Measurements from ENCODE around the gene ACE. TPM values are rescaled to one million over a fixed set of nuclear protein-coding genes. Genes with fewer than 3 reads are reported as not detected.

Gene ACE
- total RNA-seq, 1 donor from 2014 or later: 6.4 TPM

- H3K4me1 Mint-ChIP-seq (ENCODE audit: low read depth): peaks cover 23% of the 10 kb centered on the region
- no peaks in the 10 kb centered on the region for H3K9me3 Mint-ChIP-seq (ENCODE audit: low read depth)
- H3K27ac Mint-ChIP-seq: peak overlapping the region; percentile 84
Measured at GRCh38 chr17:63433746-63434591, 42.9 kb upstream of the ACE start.

GRCh38 chr17:63434951-63435571 lies 41.8 kb upstream of the ACE start:
- Mint-ChIP-seq H3K36me3 (ENCODE audit: insufficient read depth) (peaks cover 2% of the 10 kb centered on the region), H3K27ac (no peak overlapping the region), H3K9me3 (ENCODE audit: low read depth) (no peaks in the 10 kb centered on the region), H3K4me3 (ENCODE audit: low read depth) (no peak overlapping the region), H3K27me3 (no peaks in the 10 kb centered on the region), H3K4me1 (ENCODE audit: low read depth) (peaks cover 22% of the 10 kb centered on the region)
- DNase-seq (ENCODE audit: low spot score, unreplicated experiment): no peak
- peak; percentile 9 for TF ChIP-seq CTCF (IDR thresholded peaks at IDR 0.05; ENCODE audit: unreplicated experiment)

More at GRCh38 chr17:63433746-63434591, 42.9 kb upstream of the ACE start:
- Mint-ChIP-seq H3K27me3 (no peaks in the 10 kb centered on the region), H3K36me3 (ENCODE audit: insufficient read depth) (peaks cover 2% of the 10 kb centered on the region), H3K4me3 (ENCODE audit: low read depth) (no peak overlapping the region)
- TF ChIP-seq CTCF (IDR thresholded peaks at IDR 0.05; ENCODE audit: unreplicated experiment): no peak
- DNase-seq (ENCODE audit: low spot score, unreplicated experiment): no peak

- Mint-ChIP-seq H3K27ac (no peak overlapping the region), H3K27me3 (no peaks in the 10 kb centered on the region), H3K4me3 (ENCODE audit: low read depth) (no peak overlapping the region), H3K4me1 (ENCODE audit: low read depth) (peaks cover 19% of the 10 kb centered on the region), H3K9me3 (ENCODE audit: low read depth) (no peaks in the 10 kb centered on the region), H3K36me3 (ENCODE audit: insufficient read depth) (peaks cover 2% of the 10 kb centered on the region)
- TF ChIP-seq CTCF (IDR thresholded peaks at IDR 0.05; ENCODE audit: unreplicated experiment): no peak
- DNase-seq (ENCODE audit: low spot score, unreplicated experiment): no peak
Measured at GRCh38 chr17:63435681-63436522, 41.0 kb upstream of the ACE start.

- TF ChIP-seq CTCF (IDR thresholded peaks at IDR 0.05; ENCODE audit: unreplicated experiment): no peak
- H3K27me3 Mint-ChIP-seq: no peaks in the 10 kb centered on the region
- H3K4me1 Mint-ChIP-seq (ENCODE audit: low read depth): peaks cover 14% of the 10 kb centered on the region
- H3K36me3 Mint-ChIP-seq (ENCODE audit: insufficient read depth): peaks cover 2% of the 10 kb centered on the region
- no peak for DNase-seq (ENCODE audit: low spot score, unreplicated experiment)
- no peaks in the 10 kb centered on the region for H3K9me3 Mint-ChIP-seq (ENCODE audit: low read depth)
- H3K27ac Mint-ChIP-seq: no peak overlapping the region
- H3K4me3 Mint-ChIP-seq (ENCODE audit: low read depth): no peak overlapping the region
Measured at GRCh38 chr17:63436523-63437110, 40.2 kb upstream of the ACE start.

All from progenitor cell of endocrine pancreas (in vitro differentiated cells).